Hematopoietic multipotent progenitor cell treated with erythropoietin and hydrocortisone succinate and interleukin-3 and kit ligand, for 4 days (in vitro differentiated cells): ENCODE measurements around the gene EVC.
A peak's percentile ranks its signal among the peaks of the same experiment; 100 is the strongest.
"Not testable (repeated sequence)": the region's sequence is repeated elsewhere in the genome, so short reads cannot be mapped to it uniquely, and the experiment has no call there.

Source experiments
- DNase-seq: peaks from one replicate; pipeline ENCODE4 v3.0.0-alpha.2; 2015

EVC gene

DNA sequence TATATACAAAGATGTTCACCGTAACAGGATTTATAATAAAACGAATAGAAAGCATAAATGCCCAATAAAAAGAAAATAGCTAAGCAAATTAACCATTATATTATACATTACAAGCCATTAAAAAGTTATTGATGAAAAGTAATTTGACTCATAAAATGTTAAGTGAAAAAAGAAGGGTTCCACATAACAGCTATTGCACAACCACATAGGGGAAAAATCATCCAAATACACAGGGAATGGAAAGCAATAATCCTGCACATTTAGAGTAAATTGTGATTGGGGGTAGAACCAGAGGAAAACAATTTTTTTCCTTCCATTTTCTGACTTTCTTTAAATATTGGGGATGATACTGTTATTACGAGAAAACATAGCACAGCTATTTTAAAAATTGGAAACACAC is 143.9 kb downstream of the EVC start:
- DNase-seq = no peak

DNA sequence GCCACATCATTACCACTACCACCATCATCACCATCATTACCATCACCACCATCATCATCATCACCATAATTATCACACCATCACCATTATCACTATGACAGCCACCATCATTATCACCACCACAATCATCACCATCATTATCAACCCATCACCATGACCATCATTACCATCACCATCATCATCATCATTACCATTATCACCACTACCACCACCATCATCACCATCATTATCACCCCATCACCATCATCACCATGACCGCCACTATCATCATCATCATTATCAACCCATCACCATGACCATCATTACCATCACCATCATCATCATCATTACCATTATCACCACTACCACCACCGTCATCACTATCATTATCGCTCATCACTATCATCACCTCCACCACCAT is 145.4 kb downstream of the EVC start:
- not testable (repeated sequence) for DNase-seq

- no peak for DNase-seq
Observed at GRCh38 chr4:5857199-5857598, 146.2 kb downstream of the EVC start.

DNA sequence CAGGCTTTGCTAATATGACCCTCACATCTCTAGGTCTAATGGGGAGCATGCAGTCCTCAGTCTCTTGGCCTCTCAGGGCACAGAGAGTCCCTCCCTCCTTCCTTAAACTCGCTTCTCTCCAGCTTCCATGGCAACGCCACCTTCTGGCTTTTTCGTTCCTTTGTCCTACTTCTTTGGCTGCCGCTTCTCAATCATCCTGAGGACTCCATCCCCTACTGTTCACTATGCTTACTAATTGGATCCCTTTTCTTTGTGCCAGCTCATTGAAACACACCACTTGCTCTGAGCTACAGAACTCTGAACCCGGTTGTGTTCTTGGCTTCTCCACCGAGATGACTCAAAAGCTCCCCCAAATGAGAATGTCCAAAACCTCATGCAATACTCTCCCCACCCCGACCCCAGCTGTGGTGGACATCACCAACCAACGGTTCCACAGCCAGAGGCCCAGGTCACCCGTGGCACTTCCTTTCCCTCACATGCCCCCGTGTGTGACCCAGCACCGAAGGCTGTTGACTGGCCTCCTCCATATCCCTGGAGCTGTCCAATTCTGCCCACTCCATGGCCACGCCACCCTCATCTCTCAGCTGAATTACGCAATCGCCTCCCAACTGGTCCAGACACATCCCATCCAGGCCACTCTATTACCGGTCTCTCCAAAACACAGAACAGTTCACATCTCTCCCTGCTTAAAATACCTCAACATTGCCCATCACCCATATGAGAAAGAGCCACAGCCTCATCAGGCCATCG is 147.2 kb downstream of the EVC start:
- DNase-seq = no peak

- peak; percentile 69 for DNase-seq
Observed at GRCh38 chr4:5863461-5864113, 152.6 kb downstream of the EVC start.
